HFFc6 (cell line): ENCODE measurements around the gene GLYATL3. TPM values are rescaled to one million over a fixed set of nuclear protein-coding genes. Genes with fewer than 3 reads are reported as not detected.
A peak's percentile ranks its signal among the peaks of the same experiment; 100 is the strongest.

ENCODE experiments used
- DNase-seq: peaks from one replicate; pipeline ENCODE4 v3.0.0-alpha.2; 2018
- H3K27ac Mint-ChIP-seq: 2 replicates; pipeline ENCODE4 v1.8.0; 2020; ENCODE audit warnings: mild to moderate bottlenecking, mixed read lengths
- H3K27me3 Mint-ChIP-seq: 2 replicates; pipeline ENCODE4 v1.8.0; 2021; ENCODE audit warnings: mild to moderate bottlenecking, moderate library complexity, mixed read lengths; ENCODE audit not compliant: insufficient read depth
- H3K36me3 Mint-ChIP-seq: 2 replicates; pipeline ENCODE4 v1.8.0; 2021; ENCODE audit warnings: low read depth, mixed read lengths
- H3K4me1 Mint-ChIP-seq: 2 replicates; pipeline ENCODE4 v1.8.0; 2020; ENCODE audit warnings: low read depth, mixed read lengths
- H3K4me3 Mint-ChIP-seq: 2 replicates; pipeline ENCODE4 v1.8.0; 2020; ENCODE audit warnings: mild to moderate bottlenecking, moderate library complexity, mixed read lengths
- H3K9me3 Mint-ChIP-seq: 2 replicates; pipeline ENCODE4 v1.8.0; 2020; ENCODE audit warnings: mild to moderate bottlenecking, mixed read lengths
- CTCF ChIP-seq: fragments of 200-600 bp; sonication (generic); IDR thresholded peaks from 2 replicates; pipeline ENCODE4 v1.5.0; 2021; ENCODE audit warnings: antibody characterized with exemption, mild to moderate bottlenecking
- long read RNA-seq: library from polyadenylated mRNA; unstranded; transcript quantifications from one replicate; pipeline ENCODE4 v2.0.0, GENCODE V29; 2019
- total RNA-seq, 6 experiments: library from RNA; stranded (reverse); fragmentation: NEBNext Ultra II Directional; extraction: Animal tissue kit (Norgen Biotek cat#: 25700); gene quantifications; 2 replicates in 1 of 6; 3 replicates in 5 of 6; pipeline ENCODE4 v1.2.3, GENCODE V29; 2021

The GLYATL3 gene
- total RNA-seq: not detected
- long read RNA-seq: 0 reads

GRCh38 chr6:49499623-49500022, at the start of gene GLYATL3:
Gene GLYATL3 (plus strand): TSS chr6:49499923. CDS start chr6:49511991, 12,068 bp downstream.
- Mint-ChIP-seq H3K4me1 (no peaks in the 10 kb centered on the region), H3K27me3 (peaks cover 4% of the 10 kb centered on the region; the same call in 1 of the 2 replicates), H3K4me3 (no peak within 1 kb of the TSS), H3K27ac (no peak within 1 kb of the TSS), H3K36me3 (no peaks in the 10 kb centered on the region), H3K9me3 (no peaks in the 10 kb centered on the region)
- TF ChIP-seq CTCF: no peak
- no peak for DNase-seq

DNA sequence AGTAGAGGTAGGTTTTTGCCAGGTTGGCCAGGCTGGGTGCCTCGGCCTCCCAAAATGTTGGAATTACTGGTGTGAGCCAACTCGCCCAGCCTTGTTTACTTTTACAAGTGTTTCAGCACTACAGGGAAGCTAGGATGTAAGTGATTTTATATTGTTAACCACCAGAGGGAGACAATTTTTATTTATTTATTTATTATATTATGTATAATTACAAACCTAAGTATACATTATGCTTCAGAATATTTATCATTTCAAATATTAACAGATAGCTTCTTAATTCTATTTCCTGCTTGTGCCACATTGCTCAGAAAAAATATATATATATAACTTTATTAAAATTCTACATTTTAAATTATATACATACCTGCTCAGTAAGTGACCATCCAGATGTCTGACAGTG, 46.5 kb upstream of the GLYATL3 start:
- TF ChIP-seq CTCF: peak; percentile 80
- H3K27me3 Mint-ChIP-seq: peaks cover 2% of the 10 kb centered on the region; the same call in 1 of the 2 replicates
- no peaks in the 10 kb centered on the region for H3K9me3 Mint-ChIP-seq
- H3K4me1 Mint-ChIP-seq: peaks cover 14% of the 10 kb centered on the region; the same call in 1 of the 2 replicates
- H3K4me3 Mint-ChIP-seq: no peak overlapping the region
- H3K27ac Mint-ChIP-seq: no peak overlapping the region
- DNase-seq: no peak
- no peaks in the 10 kb centered on the region; the same call in 1 of the 2 replicates for H3K36me3 Mint-ChIP-seq

DNA sequence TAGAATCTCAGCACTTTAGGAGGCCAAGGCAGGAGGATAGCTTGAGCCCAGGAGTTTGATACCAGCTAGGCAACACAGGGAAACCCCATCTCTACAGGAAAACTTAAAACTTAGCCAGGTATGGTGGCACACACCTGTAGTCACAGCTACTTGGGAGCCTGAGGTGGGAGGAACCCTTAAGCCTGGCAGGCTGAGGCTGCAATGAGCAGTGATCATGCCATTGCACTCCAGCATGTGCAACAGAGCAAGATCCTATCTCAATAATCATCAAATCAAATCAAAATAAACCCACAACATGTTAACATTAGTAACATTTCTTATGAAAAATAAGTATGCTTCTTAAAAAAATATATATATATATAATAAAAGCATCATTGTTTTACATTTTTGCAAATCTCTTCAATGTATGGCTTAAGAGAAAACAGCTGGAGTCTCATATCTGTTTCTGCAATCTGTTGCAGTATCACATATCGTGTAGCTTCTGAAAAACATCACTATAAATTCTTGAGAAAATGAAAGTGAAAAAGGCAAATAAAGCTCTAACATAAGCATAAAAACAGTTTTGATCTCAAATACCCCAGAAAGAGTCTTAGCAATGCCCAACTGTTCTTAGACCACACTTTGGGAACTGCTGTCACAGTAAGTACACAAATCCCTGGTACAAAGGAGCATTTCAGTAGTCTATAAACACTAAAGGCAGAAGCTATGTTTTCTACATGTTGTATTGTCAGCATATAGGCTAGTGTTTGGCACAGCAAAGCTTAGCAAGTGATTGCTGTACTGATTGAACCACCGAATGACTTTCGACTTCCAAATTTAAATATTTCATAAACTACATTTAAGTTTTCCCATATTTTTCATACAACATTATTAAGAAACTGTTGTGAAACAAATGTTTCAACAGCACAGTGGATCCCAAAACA, 44.7 kb upstream of the GLYATL3 start:
- H3K36me3 Mint-ChIP-seq: no peaks in the 10 kb centered on the region; the same call in none of the 2 replicates
- no peak overlapping the region for H3K27ac Mint-ChIP-seq
- no peak for DNase-seq
- H3K27me3 Mint-ChIP-seq: 0 out of 2 replicates have a peak, but pooled peaks cover under 1% of the 10 kb centered on the region
- H3K4me1 Mint-ChIP-seq: peaks cover 15% of the 10 kb centered on the region; the same call in 1 of the 2 replicates
- TF ChIP-seq CTCF: no peak
- no peak overlapping the region for H3K4me3 Mint-ChIP-seq
- no peaks in the 10 kb centered on the region for H3K9me3 Mint-ChIP-seq

- Mint-ChIP-seq H3K27me3 (no peaks in the 10 kb centered on the region), H3K36me3 (peaks cover 3% of the 10 kb centered on the region), H3K4me1 (peaks cover 31% of the 10 kb centered on the region), H3K27ac (no peak overlapping the region), H3K9me3 (no peaks in the 10 kb centered on the region), H3K4me3 (no peak overlapping the region)
- no peak for TF ChIP-seq CTCF
- peak; percentile 10 for DNase-seq
These were observed 42.0 kb upstream of the GLYATL3 start for GRCh38 chr6:49457771-49458170.

GRCh38 chr6:49462071-49462470, 37.7 kb upstream of the GLYATL3 start:
- Mint-ChIP-seq H3K36me3 (peaks cover 4% of the 10 kb centered on the region), H3K27me3 (peaks cover 2% of the 10 kb centered on the region), H3K4me1 (peaks cover 39% of the 10 kb centered on the region), H3K27ac (peak overlapping the region; percentile 93), H3K4me3 (peak overlapping the region; percentile 99), H3K9me3 (no peaks in the 10 kb centered on the region)
- no peak for DNase-seq
- no peak for TF ChIP-seq CTCF
